ENCODE data around the gene PPP2R5C.
"Not testable (repeated sequence)": the region's sequence is repeated elsewhere in the genome, so short reads cannot be mapped to it uniquely, and the experiment has no call there.

Gene PPP2R5C

GRCh38 chr14:101783260-101784016 lies 21.9 kb downstream of the PPP2R5C start:
- DNase-seq, result no peak

GRCh38 chr14:101784631-101785030 lies 23.1 kb downstream of the PPP2R5C start:
- no peak for DNase-seq

DNA sequence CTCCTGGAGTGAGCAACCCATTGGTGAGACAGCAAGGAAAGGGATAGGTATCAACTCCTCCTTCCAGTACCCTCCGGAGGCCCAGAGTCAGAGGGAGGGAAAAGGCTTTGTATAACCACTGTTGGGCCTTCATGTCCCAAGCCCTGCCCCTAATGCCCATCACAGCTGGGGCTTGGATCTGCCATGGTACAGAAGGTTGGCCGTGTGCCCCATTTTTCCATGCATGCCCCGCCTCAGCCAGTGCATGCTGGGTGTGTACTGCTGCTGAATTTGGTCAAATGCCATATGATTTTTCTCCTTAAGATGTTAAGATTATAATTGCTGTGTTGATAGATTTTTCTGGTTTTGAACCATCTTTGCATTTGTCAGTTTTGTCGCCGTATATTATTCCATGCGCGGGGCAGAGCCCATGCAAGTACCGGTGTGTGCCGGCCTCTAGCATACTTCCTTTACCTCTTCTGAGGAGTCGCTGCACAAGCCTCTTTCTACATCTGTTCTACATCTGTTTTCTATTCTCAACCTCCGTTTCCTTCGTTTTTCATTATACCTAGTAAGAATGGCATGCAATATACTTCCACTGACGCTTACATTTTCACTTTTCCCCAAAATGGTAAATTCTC lies 26.6 kb downstream of the PPP2R5C start:
- no peak for DNase-seq

GRCh38 chr14:101789222-101789621 lies 27.7 kb downstream of the PPP2R5C start:
- DNase-seq, result no peak

DNA sequence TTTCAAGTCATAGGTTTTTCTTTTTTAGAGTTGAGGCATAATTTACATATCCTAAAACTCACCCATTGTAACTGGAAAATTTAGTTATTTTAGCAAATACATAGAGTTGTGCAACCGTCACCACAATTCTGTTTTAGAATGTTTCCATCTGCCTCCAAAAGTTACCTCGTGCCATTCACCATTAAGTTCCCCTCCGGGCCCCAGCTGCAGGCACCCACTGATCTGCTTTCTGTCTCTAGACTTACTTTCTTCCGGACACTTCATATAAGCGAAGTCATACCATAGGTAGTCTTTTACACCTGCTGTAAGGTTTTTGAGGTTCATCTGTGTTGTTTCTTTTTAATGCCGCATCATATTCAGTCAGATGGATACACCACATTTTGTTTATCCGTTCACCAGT lies 28.7 kb downstream of the PPP2R5C start:
- DNase-seq, result no peak

- DNase-seq, result no peak
Observed at GRCh38 chr14:101791919-101792572, 30.5 kb downstream of the PPP2R5C start.

DNA sequence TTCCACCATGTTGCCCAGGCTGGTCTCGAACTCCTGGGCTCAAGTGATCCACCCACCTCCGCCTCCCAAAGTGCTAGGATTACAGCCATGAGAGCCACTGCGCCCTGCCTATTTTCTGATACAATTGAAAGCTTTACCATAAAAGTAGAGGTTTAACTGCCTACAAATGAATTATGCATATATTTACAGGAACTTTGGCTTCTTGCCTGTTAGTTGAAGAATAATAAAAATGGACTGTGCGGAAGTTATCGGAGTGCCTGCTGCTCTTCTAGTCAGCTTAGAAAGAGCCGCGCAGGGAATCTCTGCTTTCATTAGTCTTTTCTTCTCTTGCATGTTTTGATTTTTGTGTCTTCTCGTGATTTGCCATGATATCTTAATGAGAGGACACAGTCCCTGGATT lies 34.5 kb downstream of the PPP2R5C start:
- DNase-seq, result no peak

DNA sequence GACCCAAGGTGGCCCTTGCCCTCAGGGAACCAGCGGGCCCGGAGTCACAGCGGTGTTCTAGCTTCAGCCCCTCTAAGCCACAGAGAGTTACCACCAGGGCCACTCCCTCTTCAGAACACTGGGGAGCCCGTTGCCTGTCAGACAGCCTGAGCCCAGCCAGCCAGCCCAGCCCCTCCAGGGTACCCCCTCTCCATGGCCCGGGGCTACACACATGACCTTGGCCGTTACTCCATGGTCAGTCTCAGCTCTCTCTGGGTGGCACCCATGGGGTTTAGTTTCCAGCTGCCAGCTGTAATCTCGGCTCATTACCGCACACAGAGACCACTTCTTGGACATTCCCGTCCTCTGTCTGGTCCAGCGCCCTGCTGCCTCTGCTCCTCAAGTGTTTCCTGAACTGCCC lies 35.0 kb downstream of the PPP2R5C start:
- no peak for DNase-seq

- no peak for DNase-seq
Observed at GRCh38 chr14:101797856-101798255, 36.3 kb downstream of the PPP2R5C start.

DNA sequence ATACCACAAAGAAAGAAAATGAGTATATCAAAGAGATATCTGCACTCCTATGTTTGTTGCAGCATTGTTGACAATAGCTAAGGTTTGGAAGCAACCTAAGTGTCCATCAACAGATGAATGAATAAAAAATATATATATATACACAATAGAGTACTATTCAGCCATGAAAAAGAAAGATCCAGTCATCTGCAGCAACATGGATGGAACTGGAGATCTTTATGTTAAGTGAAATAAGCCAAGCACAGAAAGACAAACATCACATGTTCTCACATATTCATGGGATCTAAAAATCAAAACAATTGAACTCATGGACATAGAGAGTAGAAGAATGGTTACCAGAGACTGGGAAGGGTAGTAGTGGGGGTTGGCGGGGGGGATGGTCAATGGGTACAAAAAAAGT lies 42.9 kb downstream of the PPP2R5C start:
- not testable (repeated sequence) for DNase-seq

GRCh38 chr14:101806252-101806651 lies 44.7 kb downstream of the PPP2R5C start:
- DNase-seq, result not testable (repeated sequence)

DNA sequence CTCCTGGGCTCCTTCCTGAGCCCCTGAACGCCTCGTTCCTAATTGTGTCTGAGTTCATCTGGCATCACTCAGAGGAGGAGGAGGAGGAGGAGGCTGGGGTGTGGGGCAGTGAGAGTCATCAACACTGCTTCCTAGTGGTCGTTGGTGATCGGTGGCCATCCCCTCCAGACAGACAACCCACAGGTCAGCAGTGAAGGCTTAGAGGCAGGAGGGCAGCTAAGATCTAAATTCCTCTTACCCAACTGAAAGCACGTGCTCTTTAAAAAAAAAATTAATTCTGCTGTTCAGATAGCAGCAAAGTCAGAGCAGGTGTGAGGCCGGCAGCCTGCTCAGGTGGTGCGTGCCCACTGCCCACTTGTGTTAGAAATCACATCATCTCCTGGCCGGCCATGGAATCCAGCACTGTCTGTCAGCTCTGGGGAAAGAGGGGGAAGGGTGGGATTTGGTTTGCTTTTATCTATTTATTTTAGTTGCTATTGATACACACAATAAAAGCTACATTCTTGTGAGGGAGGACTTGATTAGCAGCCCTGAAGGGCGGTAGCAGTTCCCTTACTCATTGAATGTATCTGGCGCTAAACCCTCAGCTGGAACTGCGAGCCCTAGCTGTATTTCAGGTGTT lies 46.6 kb downstream of the PPP2R5C start:
- DNase-seq, result no peak

DNA sequence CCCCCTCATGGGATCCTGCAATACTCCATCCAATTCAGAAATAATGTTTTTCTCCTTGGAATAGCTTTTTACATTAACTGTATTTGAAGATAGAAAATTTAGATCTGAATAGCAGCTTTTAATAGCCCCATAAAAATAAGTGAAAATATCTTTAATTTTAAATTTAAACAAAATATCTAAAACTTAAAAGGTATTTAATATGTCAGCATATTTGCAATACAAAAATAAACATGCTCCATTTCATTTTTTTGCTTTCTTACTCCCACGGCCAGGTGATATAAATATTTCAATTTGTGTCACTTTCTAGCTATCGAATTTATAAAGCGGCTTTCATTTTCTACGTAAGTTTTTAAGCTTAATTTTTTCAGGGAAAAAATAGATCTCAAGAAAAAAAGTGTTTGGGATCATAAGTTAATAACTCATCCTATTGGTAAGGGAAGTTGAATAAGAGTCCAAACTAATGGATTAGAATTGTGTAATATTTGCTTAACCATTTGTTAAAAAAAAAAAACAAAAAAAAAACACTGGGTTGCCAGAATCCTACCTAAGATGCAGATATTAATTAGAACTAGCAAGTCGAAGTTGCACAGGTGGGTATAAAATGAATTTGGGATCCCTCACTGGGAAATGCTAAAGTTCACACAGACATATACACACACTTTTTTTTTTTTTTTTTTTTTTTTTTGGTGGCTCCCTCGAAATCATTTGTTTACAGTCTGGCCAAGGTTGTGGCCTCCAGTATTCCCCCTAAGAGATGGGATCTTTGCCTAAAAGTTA lies 47.6 kb downstream of the PPP2R5C start:
- no peak for DNase-seq

GRCh38 chr14:101809671-101810514 lies 48.4 kb downstream of the PPP2R5C start:
- DNase-seq, result peak; percentile 85

DNA sequence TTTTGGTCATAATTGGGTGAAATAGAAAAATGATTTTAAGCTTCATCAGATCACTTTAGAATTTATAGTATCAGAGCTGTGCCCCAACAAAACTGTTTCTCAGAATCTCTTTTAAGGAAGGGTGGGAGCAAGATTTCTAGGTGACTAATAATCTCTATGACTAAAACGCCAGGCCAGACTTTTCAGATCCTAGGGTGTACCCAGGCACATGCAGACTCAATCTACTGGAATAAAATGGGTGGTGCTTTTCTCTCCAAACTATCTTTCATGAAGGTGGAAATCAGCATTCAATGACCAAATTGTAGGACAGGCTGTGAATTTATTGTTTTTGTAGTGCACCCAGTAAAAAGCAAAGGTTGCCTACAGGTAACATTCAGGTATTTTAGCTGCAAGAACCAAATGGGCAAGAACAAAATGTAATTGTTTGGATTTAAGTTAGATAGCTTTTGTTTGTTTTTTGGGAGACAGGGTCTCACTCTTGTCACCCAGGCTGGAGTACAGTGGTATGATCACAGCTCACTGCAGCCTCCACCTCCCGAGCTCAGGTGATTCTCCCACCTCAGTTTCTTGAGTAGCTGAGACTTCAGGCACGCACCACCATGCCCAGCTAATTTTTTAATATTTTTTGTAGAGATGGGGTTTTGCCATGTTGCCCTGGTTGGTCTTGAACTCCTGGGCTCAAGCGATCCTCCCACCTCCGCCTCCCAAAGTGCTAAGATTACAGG lies 49.5 kb downstream of the PPP2R5C start:
- DNase-seq, result no peak

- peak; percentile 33 for DNase-seq
Observed at GRCh38 chr14:101812071-101812470, 50.6 kb downstream of the PPP2R5C start.

GRCh38 chr14:101813171-101813759 lies 51.8 kb downstream of the PPP2R5C start:
- no peak for DNase-seq

DNA sequence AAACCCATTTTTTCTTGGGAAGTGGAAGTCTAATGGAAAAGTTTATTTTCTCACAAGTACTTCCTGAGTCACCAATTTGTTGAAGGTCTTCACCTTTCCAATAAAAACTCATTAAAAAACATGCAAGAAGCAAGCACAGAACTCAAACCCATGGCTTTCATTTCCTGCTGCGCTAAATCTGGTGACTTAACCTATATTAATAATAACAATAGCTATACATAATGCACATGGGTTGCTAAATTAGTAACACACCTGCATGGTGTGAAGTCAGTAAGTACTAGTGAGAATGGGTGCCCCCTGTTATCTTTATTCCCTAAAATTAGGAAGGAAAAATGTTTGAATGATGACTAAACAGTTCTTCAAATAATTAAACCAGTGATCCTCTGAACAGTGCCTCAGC lies 52.3 kb downstream of the PPP2R5C start:
- no peak for DNase-seq

- peak; percentile 37 for DNase-seq
Observed at GRCh38 chr14:101814934-101815333, 53.4 kb downstream of the PPP2R5C start.

DNA sequence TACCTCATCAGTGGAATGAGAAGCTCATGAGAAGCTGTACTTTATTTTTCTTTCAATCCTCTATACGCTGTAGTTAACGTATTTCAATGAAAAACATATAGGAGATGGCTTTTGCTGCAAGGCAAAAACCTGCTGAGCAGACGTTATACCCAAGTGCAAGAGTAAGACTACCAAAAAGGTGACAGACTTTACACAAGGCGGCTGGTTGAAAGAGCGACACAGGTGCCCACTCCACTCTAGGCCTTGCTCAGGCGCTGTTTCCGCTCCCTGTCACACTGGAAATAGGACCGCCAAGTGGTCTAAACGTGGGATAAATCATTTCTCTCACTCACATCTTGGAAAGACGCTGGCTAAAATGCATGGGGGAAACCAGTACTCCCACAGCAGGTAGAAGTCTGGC lies 54.5 kb downstream of the PPP2R5C start:
- no peak for DNase-seq

- peak; percentile 45 for DNase-seq
Observed at GRCh38 chr14:101817501-101818001, 56.0 kb downstream of the PPP2R5C start.
